Activated CD8-positive, alpha-beta memory T cell treated with anti-CD3 and anti-CD28 coated beads for 36 hours (primary cell): ENCODE results near the gene TMEM79. TPM values are rescaled to one million over a fixed set of nuclear protein-coding genes. Genes with fewer than 3 reads are reported as not detected.

Experiments used
- CTCF ChIA-PET: fragments of 350-600 bp; sonication (Branson Sonifier 250); formaldehyde crosslinking; loops from one replicate; lab custom pipeline; 2021; ENCODE audit warnings: antibody characterized with exemption; lab: Charles Lee
- POLR2A ChIA-PET: fragments of 350-600 bp; sonication (Branson Sonifier 250); formaldehyde crosslinking; loops from one replicate; lab custom pipeline; 2021; ENCODE audit warnings: antibody characterized with exemption; lab: Charles Lee
- total RNA-seq, 2 experiments: library from RNA; stranded (reverse); gene quantifications; one replicate each; pipeline ENCODE4 v1.2.3, GENCODE V29; 2021

Gene TMEM79
- total RNA-seq, 2 experiments from 2014 or later: 10.1 to 10.2 TPM

- POLR2A ChIA-PET: interaction anchor here (0.6 to 1.3 kb wide), 5 partner anchors 35 to 126 kb away, joined by 3 to 8 read pairs (median 4); partner anchors contain the start of genes PMF1 and SMG5
- CTCF ChIA-PET: interaction anchor here (1.7 to 2.3 kb wide), 2 partner anchors 13 to 47 kb away, joined by 7 to 10 read pairs; no protein-coding TSS in a partner anchor
Observed at GRCh38 chr1:156338180-156338976, 54.3 kb downstream of the TMEM79 start, which contains the start of the genes CCT3 and TSACC. Gene CCT3, minus strand, starts transcription at chr1:156338292. Its CDS starts 108 bp downstream, at chr1:156338184. Gene TSACC, plus strand, starts transcription at chr1:156338526. Its CDS starts 1,232 bp downstream, at chr1:156339758.

Other genes starting within 250 kb of the TMEM79 start
- 10 to 100 TPM; 53.8 to 55.4 TPM for gene UBQLN4, start 230.5 kb upstream of the TMEM79 start, total RNA-seq
- gene LAMTOR2, start 229.5 kb upstream of the TMEM79 start, total RNA-seq: 10 to 100 TPM; 63.5 to 65.9 TPM
- gene RAB25, start 223.2 kb upstream of the TMEM79 start, total RNA-seq: under 1 TPM in 1 of 2 experiments, not detected in 1; 0.46 TPM
- gene MEX3A, start 201.9 kb upstream of the TMEM79 start, total RNA-seq: under 1 TPM; 0.65 to 0.67 TPM
- gene LMNA, start 169.6 kb upstream of the TMEM79 start, total RNA-seq: 10 to 100 TPM; 95.3 to 95.9 TPM
- 10 to 100 TPM; 18.4 to 18.8 TPM for gene SEMA4A, start 130.7 kb upstream of the TMEM79 start, total RNA-seq
- gene SLC25A44, start 90.2 kb upstream of the TMEM79 start, total RNA-seq: 10 to 100 TPM; 26.7 to 31.0 TPM
- 10 to 100 TPM; 79.7 to 82.9 TPM for gene PMF1, start 71.3 kb upstream of the TMEM79 start, total RNA-seq
- gene BGLAP, start 42.1 kb upstream of the TMEM79 start, total RNA-seq: 1 to 10 TPM; 1.8 to 2.2 TPM
- gene PAQR6, start 36.3 kb upstream of the TMEM79 start, total RNA-seq: 1 to 10 TPM; 2.3 to 2.5 TPM
- 100 to 1,000 TPM; 109 to 112 TPM for gene SMG5, start 1.5 kb upstream of the TMEM79 start, total RNA-seq
- gene GLMP, start 11.4 kb downstream of the TMEM79 start, total RNA-seq: 10 to 100 TPM; 20.3 to 20.6 TPM
- not detected for gene VHLL, start 15.0 kb downstream of the TMEM79 start, total RNA-seq
- 100 to 1,000 TPM; 500 to 528 TPM for gene CCT3, start 54.0 kb downstream of the TMEM79 start, total RNA-seq
- gene TSACC, start 54.2 kb downstream of the TMEM79 start, total RNA-seq: under 1 TPM in 1 of 2 experiments, not detected in 1; 0.36 TPM
- not detected for gene RHBG, start 84.9 kb downstream of the TMEM79 start, total RNA-seq
- gene MEF2D, start 216.4 kb downstream of the TMEM79 start, total RNA-seq: 10 to 100 TPM; 30.8 to 31.8 TPM